Measurements from ENCODE around the gene IL6ST.
"Not testable (repeated sequence)": the region's sequence is repeated elsewhere in the genome, so short reads cannot be mapped to it uniquely, and the experiment has no call there.

DNA sequence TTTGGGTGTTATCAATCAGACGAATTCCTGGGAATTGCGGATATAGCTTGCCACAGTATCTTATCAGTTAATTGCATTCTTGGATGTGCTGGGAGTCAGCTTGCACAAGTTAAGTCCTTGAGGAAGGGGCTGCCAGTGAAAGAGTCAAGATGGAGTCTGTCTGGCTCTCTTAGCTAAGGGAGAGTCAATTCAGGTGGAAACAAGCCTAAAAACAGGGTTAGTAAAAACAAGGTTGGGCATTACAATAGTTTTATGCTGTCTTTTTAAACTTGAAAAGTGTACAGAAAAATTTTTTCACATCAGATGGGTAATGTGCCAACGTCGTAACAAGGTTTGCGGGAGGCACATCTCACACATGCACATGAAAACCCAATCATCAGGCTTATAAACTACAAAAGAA, 5.5 kb upstream of the IL6ST start:
- TF ChIP-seq CTCF, POLR2A (IDR thresholded peaks at IDR 0.05): not testable (repeated sequence)

All from prostate gland (tissue), 2 donors.